DMS53 treated with DMSO at 0.1 percent for 48 hours (cell line): ENCODE measurements around the gene COL16A1.

Source experiments
- DNase-seq: peaks from one replicate; lab custom pipeline; 2025; ENCODE audit not compliant: unreplicated experiment; lab: John Stamatoyannopoulos, UW

The COL16A1 gene

DNA sequence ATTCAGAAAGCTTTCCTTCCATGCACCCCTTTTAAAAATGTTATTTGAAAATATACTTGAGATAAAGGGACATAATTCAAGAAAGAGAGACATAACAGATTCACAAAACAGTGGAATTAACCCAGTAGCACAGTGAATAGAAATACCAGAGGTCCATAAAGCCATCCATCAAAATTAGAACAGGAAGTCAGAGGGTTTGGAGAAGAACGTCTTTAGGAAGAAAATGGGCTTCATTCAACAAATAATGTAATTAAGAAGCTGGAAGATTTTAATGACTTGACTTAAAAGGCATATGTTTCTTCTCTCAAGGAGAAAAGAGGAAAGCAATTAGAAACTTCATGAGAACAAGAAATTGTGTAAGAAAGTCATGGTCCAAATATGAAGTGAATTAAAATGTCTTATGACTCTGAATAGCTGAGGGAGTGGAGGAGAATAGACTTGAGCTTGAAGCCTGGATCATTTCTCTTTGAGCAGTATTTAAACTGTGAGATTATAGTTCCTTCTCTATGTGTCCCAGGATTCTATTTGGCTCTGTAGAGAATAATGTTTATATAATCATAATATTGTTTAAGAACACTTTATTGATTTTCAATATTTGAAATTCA, 94.2 kb downstream of the COL16A1 start:
- no peak for DNase-seq

DNA sequence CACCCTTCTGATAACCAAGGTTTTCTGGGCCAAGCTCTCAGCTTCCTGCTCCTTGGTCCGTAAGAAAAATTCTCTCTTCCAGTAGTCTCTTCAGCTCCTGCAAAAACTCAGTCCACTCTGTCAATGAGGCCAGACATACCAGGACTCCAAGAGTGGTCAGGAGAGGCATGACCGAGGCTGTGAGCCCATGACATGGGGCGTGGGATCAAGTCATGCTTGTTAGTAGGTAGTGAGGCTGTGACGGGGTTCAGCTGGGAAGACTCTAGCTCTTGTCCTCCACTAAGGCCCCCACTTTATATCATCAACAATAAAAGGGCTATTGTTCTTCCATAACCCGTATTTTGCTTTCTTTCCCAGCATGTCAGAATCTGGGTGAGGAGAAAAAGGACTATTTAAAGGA, 96.5 kb downstream of the COL16A1 start:
- DNase-seq, result no peak

GRCh38 chr1:31605908-31606427, 97.8 kb downstream of the COL16A1 start:
- DNase-seq, result no peak
